ENCODE results near the gene PDCD1LG2. TPM values are rescaled to one million over a fixed set of nuclear protein-coding genes. Genes with fewer than 3 reads are reported as not detected.

Gene PDCD1LG2
- total and polyA plus RNA-seq, 2 experiments from 2014 or later: not detected

- no peaks in the 10 kb centered on the region for H3K9me3 Mint-ChIP-seq
- H3K79me2 ChIP-seq (replicated peaks; ENCODE audit: insufficient read depth): no peaks in the 10 kb centered on the region
- H4K20me1 ChIP-seq (replicated peaks; ENCODE audit: insufficient read depth): no peaks in the 10 kb centered on the region
- peaks cover 10% of the 10 kb centered on the region for H3K4me1 Mint-ChIP-seq
- no peak overlapping the region for H3K27ac ChIP-seq (ENCODE audit: low read depth)
- no peak overlapping the region for H3K27ac Mint-ChIP-seq
- 0 out of 2 replicates have a peak, but pooled peaks cover 6% of the 10 kb centered on the region for H3K9me2 ChIP-seq (ENCODE audit: insufficient read depth)
- no peaks in the 10 kb centered on the region for H3K27me3 Mint-ChIP-seq (ENCODE audit: insufficient read depth, low read depth, poor library complexity)
- H3K4me2 ChIP-seq: no peak overlapping the region
- no peak for DNase-seq (ENCODE audit: low spot score)
- ATAC-seq: no peak
- H2AFZ ChIP-seq: no peak overlapping the region
- TF ChIP-seq NANOG (IDR thresholded peaks at IDR 0.05; ENCODE audit: borderline replicate concordance): no peak
- TF ChIP-seq CREB1 (CRISPR knock-in tag; IDR thresholded peaks at IDR 0.05; ENCODE audit: low read depth): no peak
- no peak for TF ChIP-seq STAT1 (IDR thresholded peaks at IDR 0.05; ENCODE audit: unreplicated experiment)
- TF ChIP-seq POLR2AphosphoS5 (IDR thresholded peaks at IDR 0.05; ENCODE audit: low read depth): no peak
- no peak for TF ChIP-seq EZH2 (IDR thresholded peaks at IDR 0.05; ENCODE audit: low read depth, unreplicated experiment)
- no peak for TF ChIP-seq ZNF331 (CRISPR knock-in tag; IDR thresholded peaks at IDR 0.05; ENCODE audit: low read depth)
- TF ChIP-seq ZNF462 (CRISPR knock-in tag; IDR thresholded peaks at IDR 0.05): no peak
- H3K4me3 Mint-ChIP-seq: no peak overlapping the region
- H3K4me3 ChIP-seq: no peak overlapping the region
- no peaks in the 10 kb centered on the region for H3K36me3 Mint-ChIP-seq (ENCODE audit: low read depth)
- no peaks in the 10 kb centered on the region for H3F3A ChIP-seq (replicated peaks; ENCODE audit: low read depth)
- H3K27me3 ChIP-seq (ENCODE audit: insufficient read depth): no peaks in the 10 kb centered on the region
- no peaks in the 10 kb centered on the region for H3K36me3 ChIP-seq (ENCODE audit: insufficient read depth)
- H3K4me1 ChIP-seq (ENCODE audit: insufficient read depth): peaks cover 8% of the 10 kb centered on the region
Observed at GRCh38 chr9:5513966-5514616, 3.8 kb downstream of the PDCD1LG2 start.

All from GM23338 (cell line).